BJ (cell line): ENCODE measurements around the gene PPTC7. TPM values are rescaled to one million over a fixed set of nuclear protein-coding genes. Genes with fewer than 3 reads are reported as not detected.

Source experiments
- CTCF ChIA-PET: fragments of 350-600 bp; formaldehyde crosslinking; extraction: SDS; loops from one replicate; lab custom pipeline; 2021; ENCODE audit warnings: antibody characterized with exemption, inconsistent platforms; lab: Yijun Ruan, JAX
- POLR2A ChIA-PET: fragments of 300-600 bp; sonication (Branson Sonifier 250); formaldehyde crosslinking; extraction: SDS; loops from one replicate; lab custom pipeline; 2021; ENCODE audit warnings: antibody characterized with exemption; lab: Charles Lee
- DNase-seq: peaks from one replicate; pipeline ENCODE4 v3.0.0-alpha.2; 2011; ENCODE audit warnings: low read depth
- H3K27me3 ChIP-seq: 2 replicates; pipeline ENCODE4 v1.6.0; 2011; ENCODE audit warnings: low read length; ENCODE audit not compliant: control insufficient read depth, insufficient read depth
- H3K36me3 ChIP-seq: 2 replicates; pipeline ENCODE4 v1.5.1; 2011; ENCODE audit warnings: low read length; ENCODE audit not compliant: control insufficient read depth, insufficient read depth
- H3K4me3 ChIP-seq: 2 replicates; pipeline ENCODE4 v1.5.1; 2011; ENCODE audit warnings: low read depth, mild to moderate bottlenecking, control low read depth, low read length
- polyA plus RNA-seq: library from polyadenylated mRNA; depleted of rRNA; stranded (reverse); fragments of >200 nt; gene quantifications from 2 replicates; pipeline ENCODE4 v1.2.3, GENCODE V29; 2011
- TF ChIP-seq, protein P1 (sequence below): IDR thresholded peaks from 2 replicates; pipeline ENCODE4 v1.5.1; 2011; ENCODE audit warnings: low read depth, mild to moderate bottlenecking, control low read depth, inconsistent platforms, low read length, moderate library complexity; ENCODE audit not compliant: insufficient read depth

PPTC7 gene
- polyA plus RNA-seq, 1 experiment: 6.0 TPM

DNA sequence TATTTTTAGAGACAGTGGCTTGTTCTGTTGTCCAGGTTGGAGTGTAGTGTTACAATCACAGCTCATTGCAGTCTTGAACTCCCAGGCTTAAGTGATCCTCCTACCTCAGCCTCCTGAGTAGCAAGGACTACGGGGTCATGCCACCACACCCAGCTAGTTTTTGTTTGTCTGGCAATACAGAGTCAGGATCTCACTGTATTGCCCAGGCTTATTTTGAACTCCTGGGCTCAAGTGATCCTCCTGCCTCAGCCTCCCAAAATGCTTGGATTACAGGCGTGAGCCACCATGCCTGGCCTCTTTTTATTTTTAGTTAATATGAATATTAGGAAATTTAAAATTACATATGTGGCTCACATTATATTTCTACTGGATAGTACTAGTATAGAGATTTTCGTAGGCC lies 28.9 kb downstream of the PPTC7 start:
- H3K4me3 ChIP-seq: no peak overlapping the region
- TF ChIP-seq, protein P1, sequence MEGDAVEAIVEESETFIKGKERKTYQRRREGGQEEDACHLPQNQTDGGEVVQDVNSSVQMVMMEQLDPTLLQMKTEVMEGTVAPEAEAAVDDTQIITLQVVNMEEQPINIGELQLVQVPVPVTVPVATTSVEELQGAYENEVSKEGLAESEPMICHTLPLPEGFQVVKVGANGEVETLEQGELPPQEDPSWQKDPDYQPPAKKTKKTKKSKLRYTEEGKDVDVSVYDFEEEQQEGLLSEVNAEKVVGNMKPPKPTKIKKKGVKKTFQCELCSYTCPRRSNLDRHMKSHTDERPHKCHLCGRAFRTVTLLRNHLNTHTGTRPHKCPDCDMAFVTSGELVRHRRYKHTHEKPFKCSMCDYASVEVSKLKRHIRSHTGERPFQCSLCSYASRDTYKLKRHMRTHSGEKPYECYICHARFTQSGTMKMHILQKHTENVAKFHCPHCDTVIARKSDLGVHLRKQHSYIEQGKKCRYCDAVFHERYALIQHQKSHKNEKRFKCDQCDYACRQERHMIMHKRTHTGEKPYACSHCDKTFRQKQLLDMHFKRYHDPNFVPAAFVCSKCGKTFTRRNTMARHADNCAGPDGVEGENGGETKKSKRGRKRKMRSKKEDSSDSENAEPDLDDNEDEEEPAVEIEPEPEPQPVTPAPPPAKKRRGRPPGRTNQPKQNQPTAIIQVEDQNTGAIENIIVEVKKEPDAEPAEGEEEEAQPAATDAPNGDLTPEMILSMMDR: no peak
- no peak for DNase-seq
- H3K27me3 ChIP-seq: no peaks in the 10 kb centered on the region
- ChIA-PET CTCF (interaction anchor here (0.5 to 4.3 kb wide), 5 partner anchors 17 to 46 kb away, joined by 3 to 62 read pairs (median 4); no protein-coding TSS in a partner anchor), POLR2A (no interaction called here)
- H3K36me3 ChIP-seq: no peaks in the 10 kb centered on the region

DNA sequence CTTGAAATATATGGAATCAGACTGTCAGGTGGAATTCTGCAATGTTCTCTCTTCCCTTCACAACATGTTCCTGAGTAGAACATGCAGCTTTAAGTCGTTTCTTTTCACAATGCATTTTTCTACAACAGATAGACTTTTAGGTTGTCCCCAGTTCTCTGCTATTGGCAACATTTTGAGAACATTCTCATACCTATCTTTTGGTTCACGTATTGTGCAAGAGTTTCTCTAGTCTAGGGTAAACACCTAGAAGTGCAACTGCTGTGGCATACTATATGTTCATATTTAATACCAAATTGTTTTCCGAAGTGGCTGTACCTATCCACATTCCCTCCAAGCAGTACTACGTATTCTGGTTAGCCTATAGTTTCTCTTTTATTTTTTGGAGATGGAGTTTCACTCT lies 32.1 kb downstream of the PPTC7 start:
- CTCF ChIA-PET: interaction anchor here (1.1 to 4.3 kb wide), 6 partner anchors 7 to 190 kb away, joined by 3 to 62 read pairs (median 5); partner anchors contain the start of gene FAM216A
- POLR2A ChIA-PET: no interaction called here

DNA sequence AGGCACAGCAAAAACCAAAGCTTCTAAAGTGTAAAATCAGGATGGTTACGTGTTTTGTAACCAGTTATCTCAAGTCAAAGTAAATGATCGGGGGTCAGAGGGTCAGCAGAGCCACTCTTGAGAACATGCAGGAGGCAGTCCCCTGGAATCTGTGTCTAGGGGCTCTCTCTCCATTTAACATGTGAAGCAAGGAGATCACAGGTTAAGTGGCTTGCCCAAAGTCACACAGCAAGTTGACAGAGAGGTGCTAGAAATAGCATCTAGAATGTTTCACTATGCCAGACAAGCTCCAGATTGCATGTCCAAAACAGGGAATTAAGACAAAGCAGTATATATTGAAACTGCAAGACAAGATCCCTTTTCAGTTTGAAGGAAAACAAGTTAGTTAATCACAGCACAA lies 33.4 kb downstream of the PPTC7 start:
- CTCF ChIA-PET: interaction anchor here (1.1 to 4.1 kb wide), 4 partner anchors 11 to 99 kb away, joined by 3 to 28 read pairs (median 5); partner anchors contain the start of gene ARPC3
- TF ChIP-seq, protein P1: no peak
- Histone ChIP-seq H3K4me3 (no peak overlapping the region), H3K36me3 (no peaks in the 10 kb centered on the region), H3K27me3 (no peaks in the 10 kb centered on the region)
- DNase-seq: no peak
- POLR2A ChIA-PET: no interaction called here

More for the DNA sequence above, 32.1 kb downstream of the PPTC7 start:
- DNase-seq: no peak
- Histone ChIP-seq H3K27me3 (no peaks in the 10 kb centered on the region), H3K4me3 (no peak overlapping the region), H3K36me3 (no peaks in the 10 kb centered on the region)
- TF ChIP-seq, protein P1: no peak

DNA sequence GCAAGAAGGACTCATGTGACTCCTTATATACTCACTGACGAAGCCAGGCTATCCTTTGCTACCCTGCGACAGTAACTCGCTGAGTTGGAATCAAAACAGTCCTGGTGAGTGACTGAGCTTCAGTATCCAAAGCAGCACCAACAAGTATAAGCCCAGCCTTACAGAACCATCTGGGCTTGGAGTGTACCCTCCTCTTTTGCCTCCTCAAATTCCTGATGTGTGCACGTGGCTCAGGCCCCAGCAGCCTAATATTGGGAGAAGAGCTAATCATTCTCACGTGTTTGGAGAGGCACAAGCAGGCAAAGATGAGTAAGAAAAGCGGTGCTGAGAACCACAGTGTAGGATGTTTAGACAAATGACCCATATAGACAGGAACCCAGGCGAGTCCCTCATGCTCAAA lies 34.4 kb downstream of the PPTC7 start:
- ChIA-PET POLR2A (interaction anchor here (0.6 kb wide), 1 partner anchor 66 kb away, joined by 3 read pairs; no protein-coding TSS in a partner anchor), CTCF (interaction anchor here (0.9 to 4.1 kb wide), 5 partner anchors 10 to 98 kb away, joined by 3 to 28 read pairs (median 5); partner anchors contain the start of gene ARPC3)
- H3K4me3 ChIP-seq: no peak overlapping the region
- TF ChIP-seq, protein P1: no peak
- DNase-seq: no peak
- no peaks in the 10 kb centered on the region; the same call in 1 of the 2 replicates for H3K36me3 ChIP-seq
- H3K27me3 ChIP-seq: no peaks in the 10 kb centered on the region

DNA sequence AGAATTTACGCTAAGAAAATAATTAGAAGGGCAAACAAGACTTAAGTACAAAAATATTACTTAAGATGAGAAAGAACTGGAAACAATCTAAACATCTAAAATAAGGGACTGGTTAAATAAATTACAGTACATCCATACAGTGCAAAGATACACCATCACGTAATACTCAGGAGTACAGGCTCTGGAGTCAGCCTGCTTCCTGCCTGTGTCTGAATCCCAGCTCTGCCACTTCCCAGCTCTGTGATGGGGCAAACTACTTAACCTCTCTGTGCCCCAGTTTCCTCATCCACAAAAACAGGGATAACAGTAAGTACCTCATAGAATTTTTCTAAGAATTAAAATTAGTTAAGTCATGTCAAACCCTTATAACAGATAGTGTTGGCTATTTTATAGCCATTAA lies 36.0 kb downstream of the PPTC7 start:
- TF ChIP-seq, protein P1: no peak
- Histone ChIP-seq H3K36me3 (no peaks in the 10 kb centered on the region; the same call in 1 of the 2 replicates), H3K27me3 (no peaks in the 10 kb centered on the region), H3K4me3 (no peak overlapping the region)
- DNase-seq: no peak
- POLR2A ChIA-PET: no interaction called here
- CTCF ChIA-PET: interaction anchor here (0.8 to 4.1 kb wide), 3 partner anchors 10 to 97 kb away, joined by 3 to 28 read pairs (median 3); partner anchors contain the start of gene ARPC3
